NCI-H2196 treated with DMSO at 0.1 percent for 48 hours (cell line): Measurements from ENCODE around the gene ENTPD1.
"Not testable (repeated sequence)": the region's sequence is repeated elsewhere in the genome, so short reads cannot be mapped to it uniquely, and the experiment has no call there.

Experiments used
- DNase-seq: peaks from one replicate; lab custom pipeline; 2025; ENCODE audit not compliant: unreplicated experiment; lab: John Stamatoyannopoulos, UW

Gene ENTPD1

GRCh38 chr10:95909561-95909960 lies 153.6 kb downstream of the ENTPD1 start:
- DNase-seq = no peak

GRCh38 chr10:95916039-95916438 lies 160.1 kb downstream of the ENTPD1 start:
- not testable (repeated sequence) for DNase-seq
